AG09309 (cell line): ENCODE data around the gene C7orf25.

Experiments
- DNase-seq: peaks from one replicate; pipeline ENCODE4 v3.0.0-alpha.2; 2010; ENCODE audit warnings: low read depth
- H3K4me3 ChIP-seq: 2 replicates; pipeline ENCODE4 v1.5.1; 2011; ENCODE audit warnings: mild to moderate bottlenecking, low read depth, low read length, moderate library complexity; ENCODE audit not compliant: control insufficient read depth
- TF ChIP-seq, protein P1 (sequence below): IDR thresholded peaks from 2 replicates; pipeline ENCODE4 v1.5.1; 2011; ENCODE audit warnings: mild to moderate bottlenecking, low read depth, low read length, inconsistent platforms; ENCODE audit not compliant: insufficient read depth, control insufficient read depth; ENCODE audit errors: missing control alignments

Gene C7orf25

DNA sequence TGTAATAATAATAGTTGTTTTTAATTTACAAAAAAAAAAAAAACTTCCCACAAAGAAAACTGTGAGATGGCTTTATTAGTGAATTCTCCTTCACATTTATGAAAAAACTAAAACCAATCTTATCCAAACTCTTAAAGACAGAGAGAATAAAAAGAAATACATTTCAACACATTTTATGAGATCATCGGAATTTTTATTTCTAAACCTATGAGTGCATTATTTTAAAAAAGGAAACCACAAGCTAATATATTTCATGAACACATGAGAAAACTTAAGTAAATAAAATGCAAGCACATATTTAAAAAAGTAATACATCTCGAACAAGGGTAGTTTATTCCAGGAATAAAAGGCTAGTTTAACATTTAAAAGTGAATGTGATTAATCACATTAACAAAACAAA lies 31.5 kb downstream of the C7orf25 start:
- H3K4me3 ChIP-seq = no peak overlapping the region
- TF ChIP-seq, protein P1, sequence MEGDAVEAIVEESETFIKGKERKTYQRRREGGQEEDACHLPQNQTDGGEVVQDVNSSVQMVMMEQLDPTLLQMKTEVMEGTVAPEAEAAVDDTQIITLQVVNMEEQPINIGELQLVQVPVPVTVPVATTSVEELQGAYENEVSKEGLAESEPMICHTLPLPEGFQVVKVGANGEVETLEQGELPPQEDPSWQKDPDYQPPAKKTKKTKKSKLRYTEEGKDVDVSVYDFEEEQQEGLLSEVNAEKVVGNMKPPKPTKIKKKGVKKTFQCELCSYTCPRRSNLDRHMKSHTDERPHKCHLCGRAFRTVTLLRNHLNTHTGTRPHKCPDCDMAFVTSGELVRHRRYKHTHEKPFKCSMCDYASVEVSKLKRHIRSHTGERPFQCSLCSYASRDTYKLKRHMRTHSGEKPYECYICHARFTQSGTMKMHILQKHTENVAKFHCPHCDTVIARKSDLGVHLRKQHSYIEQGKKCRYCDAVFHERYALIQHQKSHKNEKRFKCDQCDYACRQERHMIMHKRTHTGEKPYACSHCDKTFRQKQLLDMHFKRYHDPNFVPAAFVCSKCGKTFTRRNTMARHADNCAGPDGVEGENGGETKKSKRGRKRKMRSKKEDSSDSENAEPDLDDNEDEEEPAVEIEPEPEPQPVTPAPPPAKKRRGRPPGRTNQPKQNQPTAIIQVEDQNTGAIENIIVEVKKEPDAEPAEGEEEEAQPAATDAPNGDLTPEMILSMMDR = no peak
- no peak for DNase-seq

DNA sequence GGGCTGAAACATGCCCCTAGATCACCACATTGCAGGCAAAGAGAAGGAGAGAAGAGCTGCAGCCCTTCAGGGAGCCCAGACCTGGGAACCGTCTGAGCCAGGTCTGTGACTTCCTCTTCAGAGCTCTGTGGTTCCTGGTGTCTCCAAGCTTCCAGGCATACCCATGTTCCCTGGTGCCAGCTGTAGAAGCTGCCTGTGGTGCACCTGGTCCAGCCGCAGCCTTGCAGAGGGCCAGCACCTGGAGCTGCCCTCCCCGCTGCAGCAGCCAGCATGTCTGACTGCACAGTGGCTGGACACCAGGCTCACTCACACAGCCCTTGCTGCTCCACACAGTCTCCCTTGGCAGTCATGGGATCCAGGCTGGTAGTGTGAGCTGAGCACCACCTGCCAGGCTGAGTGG lies 33.6 kb downstream of the C7orf25 start:
- H3K4me3 ChIP-seq = no peak overlapping the region
- TF ChIP-seq, protein P1 = no peak
- no peak for DNase-seq

GRCh38 chr7:42877862-42878261 lies 34.0 kb downstream of the C7orf25 start:
- no peak overlapping the region for H3K4me3 ChIP-seq
- no peak for DNase-seq
- TF ChIP-seq, protein P1 = no peak

- H3K4me3 ChIP-seq = no peak overlapping the region
- TF ChIP-seq, protein P1 = peak; percentile 75
- DNase-seq = peak; percentile 13
Measured at GRCh38 chr7:42876182-42877068, 35.4 kb downstream of the C7orf25 start.

DNA sequence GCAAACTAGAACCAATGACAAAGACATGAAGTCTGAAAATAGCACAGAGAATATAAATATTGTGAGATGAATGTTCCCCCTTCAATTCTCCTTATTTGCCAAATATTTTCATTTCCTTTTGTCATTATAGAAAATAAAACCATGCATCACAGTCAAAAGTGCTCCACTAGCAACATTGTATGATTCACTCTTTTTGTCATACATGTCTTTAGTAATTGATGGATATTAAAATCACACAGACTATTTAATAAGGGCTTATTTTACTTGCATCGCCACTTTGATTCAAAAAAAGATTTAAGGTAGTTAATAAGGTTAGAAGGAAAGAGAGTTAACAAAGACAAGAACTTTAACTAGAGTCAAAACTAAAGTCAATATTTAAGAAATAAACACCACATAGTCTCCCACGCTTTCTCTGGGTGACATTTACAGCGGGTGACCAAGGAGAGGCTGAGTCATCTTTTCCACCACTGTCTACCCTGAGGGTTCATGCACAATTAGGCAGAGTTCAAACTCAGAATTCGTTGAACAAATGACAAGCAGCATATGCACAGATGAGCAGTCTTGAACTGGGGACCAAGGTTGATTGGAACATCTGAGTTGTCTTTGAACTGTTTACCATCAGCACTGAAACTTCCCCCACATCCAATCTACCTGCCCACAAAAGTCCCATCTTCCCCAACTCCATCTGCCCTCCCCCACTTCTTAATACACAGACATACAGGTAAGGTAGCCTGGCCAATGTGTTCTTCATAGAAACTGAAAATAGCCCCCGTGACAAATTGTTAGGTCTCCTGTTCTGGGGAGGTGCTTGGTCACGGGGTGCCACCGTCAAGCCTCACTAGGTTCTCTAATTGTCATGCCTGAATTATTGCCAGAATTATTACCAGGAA lies 42.5 kb downstream of the C7orf25 start:
- TF ChIP-seq, protein P1 = no peak
- DNase-seq = no peak
- H3K4me3 ChIP-seq = no peak overlapping the region

DNA sequence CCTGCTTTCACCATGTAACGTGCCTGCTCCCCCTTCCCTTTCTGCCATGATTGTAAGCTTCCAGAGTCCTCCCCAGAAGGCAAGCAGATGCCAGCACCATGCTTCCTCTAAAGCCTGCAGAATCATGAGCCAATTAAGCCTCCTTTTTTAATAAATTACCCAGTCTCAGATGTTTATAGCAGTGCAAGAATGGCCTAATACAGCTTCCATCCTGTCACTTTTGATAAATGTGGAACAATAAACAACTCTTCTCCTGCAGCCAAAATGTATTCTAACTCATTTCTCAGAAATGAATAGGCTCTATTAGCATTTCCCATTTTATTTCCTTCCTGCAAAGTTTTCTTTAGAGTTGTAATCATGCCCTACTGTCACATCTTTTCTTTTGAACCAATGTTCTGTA lies 43.4 kb downstream of the C7orf25 start:
- TF ChIP-seq, protein P1 = no peak
- no peak overlapping the region for H3K4me3 ChIP-seq
- no peak for DNase-seq
